ENCODE measurements around the gene CELF2. TPM values are rescaled to one million over a fixed set of nuclear protein-coding genes. Genes with fewer than 3 reads are reported as not detected.
A peak's percentile ranks its signal among the peaks of the same experiment; 100 is the strongest.

The CELF2 gene
- polyA plus RNA-seq, 1 donor from 2014 or later: 142 TPM

GRCh38 chr10:11158080-11158479 lies 140.4 kb downstream of the CELF2 start:
- Mint-ChIP-seq H3K36me3 (no peaks in the 10 kb centered on the region), H3K27me3 (peaks cover 6% of the 10 kb centered on the region), H3K4me1 (peaks cover 50 to 82% (median 54%) of the 10 kb centered on the region in 3 donors), H3K4me3 (peak overlapping the region in 3 of 4 donors; percentile 15 to 60 (median 39)), H3K9me3 (no peaks in the 10 kb centered on the region), H3K27ac (peak overlapping the region in 2 of 3 donors; percentile 43 to 53)

DNA sequence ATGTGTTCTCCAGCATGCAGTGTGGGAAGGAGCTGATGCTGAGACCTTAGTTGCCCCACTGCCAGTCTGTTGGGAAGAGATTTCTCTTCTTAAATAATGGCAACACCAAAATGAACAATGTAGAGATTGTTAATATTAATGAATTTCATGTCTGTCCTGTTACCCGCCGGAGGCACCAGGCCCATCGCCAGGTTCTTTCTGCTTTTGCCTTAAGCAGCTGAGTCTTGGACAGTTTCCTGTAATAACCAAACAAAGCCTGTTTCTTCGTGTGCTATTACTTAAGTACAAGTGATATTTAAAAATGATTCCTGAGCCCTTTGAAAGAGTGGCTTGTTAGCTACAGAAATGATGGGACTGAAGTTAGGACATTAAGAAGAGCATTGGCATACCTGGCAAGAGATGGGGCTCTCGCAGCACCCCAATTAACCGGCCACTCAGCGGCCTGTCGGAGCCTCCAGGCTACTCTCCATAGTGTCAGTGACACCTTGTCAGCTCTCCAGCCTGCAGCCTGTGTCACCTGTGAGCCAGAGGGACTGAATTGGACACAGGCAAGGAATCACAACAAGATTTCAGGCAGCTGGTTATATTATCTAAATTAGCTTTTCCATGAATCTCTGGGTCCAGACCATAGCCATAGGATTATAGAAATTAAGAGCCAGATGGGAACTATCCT lies 142.0 kb downstream of the CELF2 start:
- Mint-ChIP-seq H3K27ac (no peak overlapping the region), H3K4me1 (peaks cover 54 to 78% (median 54%) of the 10 kb centered on the region in 3 donors), H3K9me3 (no peaks in the 10 kb centered on the region), H3K36me3 (no peaks in the 10 kb centered on the region), H3K4me3 (peak overlapping the region in 2 of 4 donors; percentile 80 to 89), H3K27me3 (peaks cover 2% of the 10 kb centered on the region)

GRCh38 chr10:11161096-11161495 lies 143.4 kb downstream of the CELF2 start:
- peaks cover 48 to 67% (median 53%) of the 10 kb centered on the region in 3 donors for H3K4me1 Mint-ChIP-seq
- H3K27me3 Mint-ChIP-seq: no peaks in the 10 kb centered on the region
- peak overlapping the region in 3 of 4 donors; percentile 44 to 75 (median 72) for H3K4me3 Mint-ChIP-seq
- H3K27ac Mint-ChIP-seq: peak overlapping the region in 2 of 3 donors; percentile 90
- peaks cover 2% of the 10 kb centered on the region for H3K36me3 Mint-ChIP-seq
- H3K9me3 Mint-ChIP-seq: no peaks in the 10 kb centered on the region

DNA sequence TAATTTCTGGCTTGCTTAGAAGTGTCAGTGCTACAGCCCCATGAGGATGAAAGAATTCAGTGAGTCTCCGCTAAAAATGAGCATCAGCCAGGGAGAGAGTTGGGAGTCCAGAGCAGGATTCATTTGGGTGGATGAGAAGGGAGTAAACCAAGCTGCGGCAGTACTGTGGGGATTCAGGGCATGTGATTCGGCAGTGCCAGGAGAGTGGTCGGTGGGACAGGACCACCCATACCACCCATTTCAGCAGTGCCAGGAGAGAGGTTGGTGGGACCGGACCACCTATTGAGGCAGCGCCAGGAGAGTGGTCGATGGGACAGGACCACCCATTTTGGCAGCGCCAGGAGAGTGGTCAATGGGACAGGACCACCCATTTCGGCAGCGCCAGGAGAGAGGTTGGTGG lies 144.2 kb downstream of the CELF2 start:
- H3K27ac Mint-ChIP-seq: peak overlapping the region; percentile 65 to 90 (median 90)
- H3K4me3 Mint-ChIP-seq: peak overlapping the region in 3 of 4 donors; percentile 48 to 100 (median 75)
- no peaks in the 10 kb centered on the region for H3K27me3 Mint-ChIP-seq
- peaks cover 41 to 60% (median 48%) of the 10 kb centered on the region in 3 donors for H3K4me1 Mint-ChIP-seq
- no peaks in the 10 kb centered on the region for H3K9me3 Mint-ChIP-seq
- peaks cover 2% of the 10 kb centered on the region for H3K36me3 Mint-ChIP-seq

- Mint-ChIP-seq H3K4me3 (peak overlapping the region in 1 of 4 donors; percentile 100), H3K4me1 (peaks cover 31 to 50% (median 38%) of the 10 kb centered on the region in 3 donors)
Measured at GRCh38 chr10:11162828-11163599, 145.3 kb downstream of the CELF2 start.

DNA sequence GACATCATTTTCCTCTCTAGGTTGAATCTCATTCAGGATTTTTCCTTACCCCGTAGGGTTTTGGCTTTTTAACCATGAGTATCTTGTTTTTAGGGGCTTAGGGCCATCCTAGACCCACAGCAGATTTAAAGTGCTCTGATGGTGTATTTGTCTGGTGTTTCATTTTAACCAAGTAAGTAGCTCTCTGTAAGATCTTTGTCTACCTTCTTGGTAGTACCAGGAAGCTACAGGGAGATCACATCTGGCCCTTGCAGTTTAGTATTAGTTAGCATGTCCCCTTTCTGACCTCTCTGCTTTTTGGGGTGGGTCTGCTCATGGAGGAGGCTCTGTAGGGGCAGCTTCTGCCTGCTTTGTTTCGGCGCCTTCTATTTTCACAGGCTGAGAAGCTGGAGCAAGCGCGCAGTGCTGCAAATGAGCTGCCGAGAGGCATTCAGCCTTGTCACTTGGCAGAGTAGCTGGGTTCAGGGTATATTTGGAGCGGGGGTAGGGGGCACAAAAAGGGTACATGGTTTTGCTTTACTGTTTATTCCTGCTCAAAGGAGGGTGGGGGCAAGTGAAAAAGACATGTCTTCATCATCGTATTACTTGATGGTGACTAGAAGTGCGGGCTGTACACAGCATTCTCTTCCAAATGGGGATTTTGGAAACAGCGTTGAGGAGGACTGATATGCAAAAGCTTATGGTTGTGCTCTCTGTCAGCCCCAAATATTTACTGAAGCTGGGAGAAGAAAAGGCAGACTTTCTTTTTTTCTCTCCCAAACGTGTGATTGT lies 146.3 kb downstream of the CELF2 start:
- H3K27ac Mint-ChIP-seq: peak overlapping the region; percentile 65 to 97 (median 90)
- H3K4me3 Mint-ChIP-seq: peak overlapping the region in 1 of 4 donors; percentile 100
- H3K27me3 Mint-ChIP-seq: no peaks in the 10 kb centered on the region
- no peaks in the 10 kb centered on the region for H3K9me3 Mint-ChIP-seq
- H3K4me1 Mint-ChIP-seq: peaks cover 26 to 44% (median 35%) of the 10 kb centered on the region in 3 donors
- peaks cover 2% of the 10 kb centered on the region for H3K36me3 Mint-ChIP-seq

More at GRCh38 chr10:11162828-11163599, 145.3 kb downstream of the CELF2 start:
- Mint-ChIP-seq H3K27me3 (no peaks in the 10 kb centered on the region), H3K9me3 (no peaks in the 10 kb centered on the region), H3K27ac (peak overlapping the region; percentile 65 to 97 (median 90)), H3K36me3 (peaks cover 2% of the 10 kb centered on the region)

GRCh38 chr10:11164551-11164802 lies 146.8 kb downstream of the CELF2 start:
- Mint-ChIP-seq H3K4me3 (peak overlapping the region in 1 of 4 donors; percentile 100), H3K27me3 (no peaks in the 10 kb centered on the region), H3K9me3 (no peaks in the 10 kb centered on the region), H3K36me3 (peaks cover 2% of the 10 kb centered on the region), H3K4me1 (peaks cover 26 to 43% (median 35%) of the 10 kb centered on the region in 3 donors), H3K27ac (peak overlapping the region; percentile 65 to 97 (median 90))

DNA sequence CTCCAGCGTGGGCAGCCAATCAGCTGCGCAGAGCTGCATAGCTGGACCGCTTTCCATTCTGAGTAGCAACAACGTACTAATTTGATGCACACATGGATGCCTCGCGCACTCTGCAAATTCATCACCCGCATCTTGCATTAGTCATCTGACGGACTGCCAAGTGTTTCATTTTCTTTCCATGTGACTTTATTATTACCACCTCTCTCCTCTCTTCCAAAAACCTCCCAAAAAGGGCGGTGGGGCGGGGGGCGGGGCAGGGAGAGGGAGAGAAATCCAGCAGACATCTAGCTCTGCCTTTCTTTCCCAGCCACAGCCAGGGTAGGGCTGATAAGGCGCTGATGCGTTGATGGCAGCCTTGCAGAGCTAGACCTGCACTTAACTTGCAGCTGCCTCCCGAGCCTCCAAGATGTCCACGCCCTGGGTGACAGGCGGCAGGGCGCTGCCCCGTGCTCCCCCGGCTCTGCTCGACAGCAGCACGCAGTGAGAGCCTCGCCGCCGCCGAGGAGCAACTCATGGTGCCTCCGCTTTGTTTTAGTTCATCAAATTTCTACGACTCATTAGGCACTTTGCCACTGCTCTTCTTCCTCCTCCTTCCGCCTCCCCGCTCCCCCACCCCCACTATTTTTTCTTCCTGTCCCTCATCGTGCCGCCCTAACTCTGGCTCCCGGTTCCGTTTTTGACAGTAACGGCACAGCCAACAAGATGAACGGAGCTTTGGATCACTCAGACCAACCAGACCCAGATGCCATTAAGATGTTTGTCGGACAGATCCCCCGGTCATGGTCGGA lies 147.3 kb downstream of the CELF2 start:
- no peaks in the 10 kb centered on the region for H3K27me3 Mint-ChIP-seq
- peaks cover 26 to 37% (median 35%) of the 10 kb centered on the region in 3 donors for H3K4me1 Mint-ChIP-seq
- H3K4me3 Mint-ChIP-seq: peak overlapping the region in 1 of 4 donors; percentile 100
- peak overlapping the region; percentile 65 to 97 (median 90) for H3K27ac Mint-ChIP-seq
- H3K36me3 Mint-ChIP-seq: peaks cover 2% of the 10 kb centered on the region
- H3K9me3 Mint-ChIP-seq: no peaks in the 10 kb centered on the region

- Mint-ChIP-seq H3K27me3 (no peaks in the 10 kb centered on the region), H3K4me1 (peaks cover 26 to 35% (median 30%) of the 10 kb centered on the region in 3 donors), H3K36me3 (peaks cover 2% of the 10 kb centered on the region), H3K9me3 (no peaks in the 10 kb centered on the region), H3K4me3 (peak overlapping the region in 1 of 4 donors; percentile 100), H3K27ac (peak overlapping the region; percentile 65 to 97 (median 91))
Measured at GRCh38 chr10:11165591-11166543, 148.2 kb downstream of the CELF2 start.

GRCh38 chr10:11166550-11166949 lies 148.9 kb downstream of the CELF2 start:
- H3K4me1 Mint-ChIP-seq: peaks cover 19 to 28% (median 24%) of the 10 kb centered on the region in 3 donors
- no peaks in the 10 kb centered on the region for H3K9me3 Mint-ChIP-seq
- H3K27ac Mint-ChIP-seq: peak overlapping the region in 2 of 3 donors; percentile 91 to 97
- H3K4me3 Mint-ChIP-seq: no peak overlapping the region
- peaks cover 2% of the 10 kb centered on the region for H3K36me3 Mint-ChIP-seq
- H3K27me3 Mint-ChIP-seq: no peaks in the 10 kb centered on the region

- Mint-ChIP-seq H3K27me3 (no peaks in the 10 kb centered on the region), H3K9me3 (no peaks in the 10 kb centered on the region), H3K36me3 (peaks cover 2% of the 10 kb centered on the region), H3K27ac (peak overlapping the region in 2 of 3 donors; percentile 91 to 97), H3K4me3 (no peak overlapping the region), H3K4me1 (peaks cover 15 to 23% (median 17%) of the 10 kb centered on the region in 3 donors)
Measured at GRCh38 chr10:11167233-11167966, 149.7 kb downstream of the CELF2 start.

DNA sequence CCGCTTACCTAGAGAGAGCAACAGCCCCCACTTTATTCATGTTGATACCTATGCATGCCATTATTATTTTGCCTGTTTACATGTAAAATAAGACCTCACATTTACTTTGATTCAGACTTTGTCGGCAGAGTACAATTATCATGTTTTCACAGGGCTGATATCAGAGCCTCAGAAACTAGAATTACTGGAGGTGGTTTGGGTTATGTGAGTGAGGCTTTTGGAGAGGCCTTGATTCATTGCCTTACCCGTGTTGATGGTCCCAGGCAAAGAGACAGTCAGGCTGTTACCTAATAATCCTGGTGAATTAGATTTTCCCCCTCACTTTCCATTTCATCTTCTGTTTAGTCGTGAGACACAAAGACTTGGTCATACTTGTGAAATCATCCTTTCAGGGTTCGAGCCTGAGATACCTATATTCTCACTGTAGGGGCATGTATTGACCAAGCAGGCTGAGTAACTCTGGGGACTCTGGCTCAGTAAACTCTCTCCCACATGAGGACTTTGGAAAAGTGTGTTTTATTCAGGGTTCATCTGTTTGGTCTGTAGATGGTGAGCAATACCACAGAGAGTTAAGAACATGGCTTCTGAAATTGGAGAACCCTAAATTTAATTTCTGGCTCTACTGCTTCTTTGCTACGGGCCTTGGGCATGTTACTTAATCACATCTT lies 150.9 kb downstream of the CELF2 start:
- Mint-ChIP-seq H3K4me3 (no peak overlapping the region), H3K27me3 (no peaks in the 10 kb centered on the region)

More for the DNA sequence above, 150.9 kb downstream of the CELF2 start:
- Mint-ChIP-seq H3K9me3 (no peaks in the 10 kb centered on the region), H3K36me3 (peaks cover 2% of the 10 kb centered on the region), H3K4me1 (peaks cover 18 to 26% (median 19%) of the 10 kb centered on the region in 3 donors), H3K27ac (no peak overlapping the region)

All from IgD-negative memory B cell (primary cell).